Stimulated activated CD8-positive, alpha-beta memory T cell treated with anti-CD3 and anti-CD28 coated beads, Interleukin-4, amount 100 ng/mL, for 4 hours (primary cell): ENCODE measurements around the gene ZBTB44.
"Not testable (repeated sequence)": the region's sequence is repeated elsewhere in the genome, so short reads cannot be mapped to it uniquely, and the experiment has no call there.

ENCODE experiments used
- DNase-seq, 2 donors: peaks; one replicate each; pipeline ENCODE4 v3.0.0-alpha.2; 2020; ENCODE audit warnings: low read depth in 2 of 2, low spot score in 1 of 2

ZBTB44 gene

DNA sequence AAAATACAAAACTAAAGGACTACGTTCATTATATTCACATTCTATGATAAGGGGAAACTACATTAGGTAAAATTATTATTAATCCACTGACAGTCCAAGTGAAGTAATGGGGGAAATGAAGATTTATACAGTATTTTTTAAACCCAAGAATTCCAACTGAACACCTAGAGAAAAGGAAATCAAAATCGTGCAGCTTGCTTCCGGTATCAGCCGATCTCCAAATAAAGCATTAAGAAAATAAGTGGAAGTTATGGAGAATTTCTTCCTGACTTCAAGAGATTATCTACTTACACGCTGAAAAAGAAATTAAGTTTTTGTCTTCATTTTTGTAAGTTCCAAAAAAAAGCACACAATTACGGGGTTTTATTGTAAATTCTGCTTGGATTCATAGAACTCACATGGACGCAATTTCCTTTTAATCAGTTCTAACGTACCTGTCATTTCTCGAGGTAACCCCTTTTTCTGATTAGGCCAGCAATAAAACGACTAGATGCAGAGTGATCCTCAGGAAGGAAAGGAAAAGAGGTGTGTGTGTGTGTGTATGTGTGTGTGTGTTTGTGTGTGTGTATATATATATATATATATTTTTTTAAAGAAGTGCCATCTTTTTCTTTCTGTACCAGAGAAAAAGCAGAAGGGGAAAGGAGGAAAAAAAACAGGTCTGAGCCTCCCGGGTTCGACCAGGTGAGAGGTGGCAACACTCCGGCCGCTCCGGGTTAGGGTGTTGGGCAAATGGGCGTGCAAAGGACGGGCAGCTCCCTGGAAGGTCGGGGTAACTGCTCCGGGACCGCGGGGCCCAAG lies 1.1 kb downstream of the ZBTB44 start:
- no peak for DNase-seq

DNA sequence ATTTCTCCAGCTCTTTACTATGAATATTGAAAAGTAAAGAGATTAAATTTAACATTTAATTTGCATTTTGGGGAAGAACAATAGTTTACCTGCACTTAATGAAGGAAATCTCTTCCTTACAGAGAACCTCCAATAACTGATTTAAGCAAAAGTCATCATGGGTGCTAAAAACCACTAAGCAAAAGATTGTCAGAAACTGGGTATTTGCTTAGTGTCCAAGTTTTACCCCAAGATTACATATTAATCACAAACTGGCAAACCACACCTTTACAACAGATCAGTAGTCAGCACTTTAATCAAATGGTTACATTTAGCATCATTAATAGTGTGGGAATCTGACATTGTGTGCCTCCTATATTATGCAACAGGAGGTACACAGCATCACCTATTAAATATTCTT lies 2.7 kb downstream of the ZBTB44 start:
- DNase-seq, result no peak

DNA sequence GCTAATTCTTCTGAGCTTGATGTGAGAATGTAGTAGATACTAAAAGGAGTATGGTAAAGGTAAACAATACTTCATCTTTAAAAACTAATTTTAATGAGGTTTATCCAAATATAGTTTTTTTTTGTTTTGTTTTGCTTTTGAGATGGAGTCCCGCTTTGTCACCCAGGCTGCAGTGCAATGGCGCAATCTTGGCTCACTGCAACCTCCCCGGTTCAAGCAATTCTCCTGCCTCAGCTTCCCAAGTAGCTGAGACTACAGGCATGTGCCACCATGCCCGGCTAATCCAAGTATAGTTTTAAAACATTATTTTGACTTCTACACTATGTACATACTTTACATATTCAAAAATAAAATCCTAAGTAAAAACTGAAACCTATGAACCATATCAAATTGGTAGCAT lies 4.1 kb downstream of the ZBTB44 start:
- DNase-seq, result no peak

DNA sequence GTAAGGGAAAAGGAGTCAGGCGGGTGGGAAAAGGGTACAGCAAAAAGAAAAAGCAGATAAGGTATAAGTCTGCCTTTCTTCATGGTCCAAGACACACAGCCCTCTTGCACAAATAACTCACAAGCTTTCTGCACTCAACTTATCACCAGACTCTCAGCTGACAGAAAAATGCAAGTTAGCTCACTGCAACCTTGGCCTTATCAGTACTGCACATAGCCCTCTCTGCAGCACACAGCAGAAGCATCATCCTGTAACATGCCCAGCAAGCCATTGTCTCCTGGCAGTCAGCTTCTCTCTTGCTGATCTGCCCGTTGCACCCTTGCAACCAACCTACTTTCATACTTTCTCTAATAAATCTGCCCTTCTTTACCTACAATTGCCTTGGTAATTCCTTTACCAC lies 5.8 kb downstream of the ZBTB44 start:
- no peak for DNase-seq

DNA sequence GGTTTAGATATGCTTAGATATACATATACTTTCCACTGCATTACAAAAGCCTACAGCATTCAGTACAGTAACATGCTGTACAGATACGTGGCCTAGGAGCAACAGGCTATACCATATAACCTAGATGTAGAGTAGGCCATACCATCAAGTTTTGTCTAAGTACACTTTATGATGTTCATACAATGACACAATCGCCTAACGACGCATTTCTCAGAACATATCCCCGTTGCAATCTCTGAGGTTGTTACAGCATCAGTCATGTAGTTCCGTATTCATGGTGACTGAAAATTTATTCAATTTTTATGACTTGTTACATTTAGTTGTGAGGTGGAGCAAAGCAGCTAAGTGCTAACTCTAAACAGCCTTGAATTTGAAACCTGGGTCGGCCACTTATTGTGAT lies 6.7 kb downstream of the ZBTB44 start:
- DNase-seq, result no peak

DNA sequence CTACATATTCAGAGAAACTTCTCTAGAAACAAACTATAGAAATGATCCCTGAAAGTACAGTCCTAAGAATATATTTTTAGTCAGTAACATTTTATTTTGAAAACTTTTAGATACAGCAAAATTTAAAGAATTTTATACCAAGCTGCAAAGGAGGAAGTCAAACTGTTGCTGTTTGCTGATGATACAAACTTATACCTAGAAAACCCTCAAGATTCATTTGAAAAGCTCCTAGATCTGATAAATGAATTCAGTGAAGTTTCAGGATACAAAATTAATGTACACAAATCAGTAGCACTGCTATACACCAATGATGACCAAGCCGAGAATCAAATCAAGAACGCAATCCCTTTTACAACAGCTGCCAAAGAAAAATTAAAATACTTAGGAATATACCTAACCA lies 10.1 kb downstream of the ZBTB44 start:
- DNase-seq, result no peak

DNA sequence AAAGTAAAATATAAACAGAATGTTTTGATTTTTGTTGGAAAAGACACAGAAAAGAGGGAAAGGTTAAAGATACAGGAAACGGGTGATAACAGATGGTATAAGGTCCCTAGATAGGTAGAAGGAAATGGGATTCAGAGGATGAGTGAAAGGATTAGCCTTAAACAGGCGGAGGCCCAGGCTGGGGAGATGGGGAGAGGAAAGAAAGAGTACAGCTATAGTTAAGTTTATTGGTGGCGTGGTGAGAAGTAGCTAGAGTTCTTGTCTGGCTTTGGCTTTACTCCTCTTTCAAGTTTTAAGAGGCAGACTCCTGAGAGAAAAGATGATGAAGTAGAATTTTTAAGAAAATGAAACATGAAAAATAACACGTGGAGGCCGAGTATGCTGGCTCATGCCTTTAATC lies 13.7 kb downstream of the ZBTB44 start:
- DNase-seq, result no peak

DNA sequence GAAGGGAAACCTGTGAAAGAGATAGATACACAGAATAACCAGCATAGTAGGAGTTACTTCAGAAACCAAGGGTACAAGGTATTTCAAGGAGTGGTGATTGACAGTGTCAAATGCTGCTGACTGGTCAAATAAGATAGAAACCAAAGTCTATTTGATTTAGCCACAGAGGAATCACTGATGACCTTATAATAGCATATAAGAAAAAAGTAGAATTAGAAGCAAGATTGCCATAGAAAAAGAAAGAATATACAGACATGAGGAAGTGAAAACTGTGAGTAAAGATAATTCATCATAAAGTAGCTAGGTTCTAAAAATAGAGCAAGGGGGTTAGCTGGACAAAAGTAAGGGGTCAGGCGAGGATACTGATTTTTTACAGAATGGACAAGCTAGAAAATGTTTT lies 14.2 kb downstream of the ZBTB44 start:
- no peak for DNase-seq

DNA sequence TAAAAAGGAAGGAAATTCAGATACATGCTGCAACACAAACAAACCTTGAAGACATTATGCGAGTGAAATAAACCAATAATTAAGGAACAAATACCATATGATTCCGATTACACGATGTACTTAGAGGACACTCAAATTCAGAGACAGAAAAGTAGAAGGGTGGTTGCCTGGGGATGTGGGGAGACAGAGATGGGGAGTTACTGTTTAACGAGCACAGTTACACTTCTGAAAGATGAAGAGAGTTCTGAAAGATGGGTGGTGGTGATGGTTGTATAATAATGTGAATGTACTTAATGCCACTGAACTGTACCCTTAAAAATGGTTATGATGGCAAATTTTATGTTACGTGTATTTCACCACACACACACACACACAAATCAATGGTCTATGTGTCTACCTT lies 14.7 kb downstream of the ZBTB44 start:
- DNase-seq, result no peak

DNA sequence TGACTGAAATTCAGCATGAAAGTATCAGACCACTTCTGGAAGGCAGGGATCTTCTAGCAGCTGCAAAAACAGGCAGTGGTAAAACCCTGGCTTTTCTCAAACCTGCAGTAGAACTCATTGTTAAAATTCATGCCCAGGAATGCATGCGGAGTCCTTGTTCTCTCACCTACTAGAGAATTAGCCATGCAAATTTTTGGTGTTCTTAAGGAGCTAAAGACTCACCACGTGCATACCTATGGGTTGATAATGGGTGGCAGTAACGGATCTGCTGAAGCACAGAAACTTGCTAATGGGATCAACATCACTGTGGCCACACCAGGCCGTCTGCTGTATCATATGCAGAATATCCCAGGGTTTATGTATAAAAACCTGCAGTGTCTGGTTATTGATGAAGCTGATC lies 19.1 kb downstream of the ZBTB44 start:
- no peak for DNase-seq

DNA sequence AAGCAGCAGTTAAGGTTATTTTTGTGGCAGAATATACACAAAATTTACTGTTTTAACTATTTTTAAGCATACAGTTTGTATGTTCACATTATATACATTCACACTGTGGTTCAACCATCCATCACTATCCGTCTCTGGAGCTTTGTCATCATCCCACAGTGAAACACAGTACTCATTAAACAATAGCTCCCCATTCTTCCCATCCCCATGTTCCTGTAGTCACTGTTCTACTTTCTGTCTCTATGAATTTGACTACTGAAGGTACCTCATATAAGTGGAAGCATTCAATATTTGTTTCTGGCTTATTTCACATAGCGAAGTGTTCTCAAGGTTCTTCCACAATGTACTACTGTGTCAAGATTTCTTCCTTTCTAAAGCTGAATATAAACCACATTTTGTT lies 32.6 kb downstream of the ZBTB44 start:
- DNase-seq, result no peak

DNA sequence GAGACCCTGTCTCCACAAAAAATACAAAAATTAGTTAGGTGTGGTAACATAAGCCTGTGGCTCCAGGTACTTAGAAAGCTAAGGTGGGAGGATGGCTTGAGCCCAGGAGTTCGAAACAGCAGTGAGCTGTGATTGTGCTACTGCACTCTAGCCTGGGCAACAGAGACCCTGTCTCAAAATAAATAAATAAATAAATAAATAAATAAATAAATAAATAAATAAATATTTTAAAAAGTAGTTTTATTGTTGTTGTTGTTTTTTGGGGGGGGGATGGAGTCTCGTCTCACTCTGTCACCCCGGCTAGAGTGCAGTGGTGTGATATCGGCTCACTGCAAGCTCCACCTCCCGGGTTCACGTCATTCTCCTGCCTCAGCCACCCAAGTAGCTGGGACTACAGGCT lies 33.4 kb downstream of the ZBTB44 start:
- not testable (repeated sequence) for DNase-seq

DNA sequence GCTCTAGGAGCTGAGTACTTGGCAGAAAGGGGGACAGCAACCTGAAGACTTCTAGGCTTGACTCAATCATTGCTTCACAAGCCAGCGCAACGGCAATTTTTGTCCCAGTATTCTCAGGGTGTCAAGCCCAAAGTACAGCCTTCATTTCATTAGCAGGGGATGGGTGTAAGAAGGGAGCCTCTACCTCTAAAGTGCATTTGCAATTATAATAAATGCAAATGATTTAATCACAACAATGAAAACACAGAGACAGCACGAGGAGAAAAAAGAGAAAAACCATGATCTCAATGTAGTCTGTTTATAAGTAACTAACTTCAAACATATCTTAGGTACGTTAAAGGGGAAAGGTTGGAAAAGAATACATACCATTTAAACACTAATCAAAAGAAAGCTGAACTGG lies 34.7 kb downstream of the ZBTB44 start:
- DNase-seq, result no peak

DNA sequence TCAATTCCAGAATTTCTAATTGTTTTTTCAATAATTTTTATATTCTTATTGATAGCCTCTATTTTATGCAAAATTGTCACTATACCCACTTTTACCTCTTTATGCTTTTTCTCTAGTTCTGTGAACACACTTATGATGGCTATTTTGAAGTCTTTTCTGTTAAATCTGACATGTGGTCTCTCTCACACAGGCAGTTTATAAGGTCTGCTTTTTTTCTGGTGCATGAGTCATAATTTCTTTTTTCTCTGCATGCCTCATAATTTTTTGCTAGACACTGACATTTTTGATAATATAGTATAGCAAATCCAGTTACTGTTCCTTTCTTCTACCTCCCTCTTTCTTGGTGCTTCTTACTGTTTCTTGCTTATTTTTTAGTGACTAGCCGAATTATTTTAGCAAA lies 36.0 kb downstream of the ZBTB44 start:
- no peak for DNase-seq

DNA sequence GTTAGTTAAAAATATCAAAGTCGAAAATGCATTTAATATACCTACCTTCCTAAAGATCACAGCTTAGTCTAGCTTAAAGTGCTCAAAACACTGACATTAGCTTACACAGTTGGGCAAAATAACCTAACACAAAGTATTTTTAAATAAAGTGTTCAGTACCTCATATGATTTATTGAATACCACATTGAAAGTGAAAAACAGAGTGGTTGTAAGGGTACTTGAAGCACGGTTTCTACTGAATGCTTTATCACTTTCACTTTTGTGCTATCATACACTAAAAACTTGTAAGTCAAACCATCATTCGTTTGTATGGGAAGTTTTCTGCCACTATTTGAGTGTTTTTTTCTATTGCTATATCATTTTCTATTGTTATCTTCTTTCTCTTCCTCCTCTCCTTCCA lies 36.6 kb downstream of the ZBTB44 start:
- DNase-seq, result no peak

DNA sequence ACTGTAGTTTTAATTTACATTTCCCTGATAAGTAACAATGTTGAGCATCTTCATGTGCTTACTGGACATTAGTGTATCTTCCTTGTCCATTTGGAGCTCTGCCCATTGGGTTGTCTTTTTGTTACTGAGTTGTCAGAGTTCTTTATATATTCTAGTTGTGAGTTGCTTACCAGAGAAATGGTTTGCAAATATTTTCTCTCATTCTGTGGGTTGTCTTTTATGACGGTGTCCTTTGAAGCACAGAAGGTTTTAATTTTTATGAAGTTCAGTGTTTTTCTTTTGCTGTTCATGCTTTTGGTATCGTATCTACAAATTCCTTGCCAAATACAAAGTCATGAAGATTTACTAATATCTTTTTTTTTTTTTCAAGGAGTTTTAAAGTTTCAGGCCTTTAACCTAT lies 42.4 kb downstream of the ZBTB44 start:
- no peak for DNase-seq

DNA sequence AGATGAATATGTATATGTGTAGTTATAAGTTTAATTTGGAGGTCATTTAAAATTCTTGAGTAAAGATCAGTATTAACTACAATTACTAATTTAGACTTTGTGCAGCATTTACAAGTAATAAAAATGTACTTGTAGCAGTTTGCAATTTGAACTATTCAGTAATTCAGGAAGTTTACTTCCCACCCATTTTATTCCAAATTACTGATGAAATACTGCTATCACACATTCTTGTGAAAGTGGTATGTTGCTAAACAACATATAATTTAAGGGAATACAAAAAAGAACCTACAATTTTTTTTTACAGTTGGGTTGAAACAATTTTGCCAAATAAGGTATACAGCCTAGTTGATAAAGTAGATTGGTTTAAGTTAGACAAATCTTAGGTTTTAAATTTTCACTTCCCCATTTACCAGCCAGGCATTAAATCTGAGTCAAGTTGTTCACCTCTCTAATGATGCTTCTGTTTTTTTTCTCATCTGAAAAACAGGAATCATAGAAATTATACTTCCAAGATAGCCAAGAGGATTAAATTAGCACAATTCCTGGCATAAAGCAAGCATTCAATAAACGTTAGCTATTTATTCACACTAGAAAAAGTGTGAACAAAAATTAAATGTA lies 45.3 kb downstream of the ZBTB44 start:
- DNase-seq, result no peak

DNA sequence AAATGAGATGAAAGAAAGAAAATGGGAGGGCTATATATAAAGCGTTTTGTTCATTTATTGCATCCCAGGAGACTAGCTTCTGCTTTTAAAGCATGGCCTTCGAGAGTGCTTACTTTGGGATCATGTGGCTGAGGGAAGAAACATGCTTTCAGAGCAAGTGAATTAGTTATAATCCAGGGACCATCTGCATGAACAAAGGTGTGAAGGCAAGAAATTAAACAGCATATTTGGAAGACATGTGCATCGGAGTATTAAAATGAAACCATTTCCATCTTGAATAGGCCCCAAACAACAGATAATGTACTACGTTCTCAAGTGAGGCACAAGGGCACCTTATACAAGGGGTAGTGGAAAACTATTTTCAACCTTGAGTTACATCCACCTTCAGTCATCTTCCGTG lies 51.4 kb downstream of the ZBTB44 start:
- DNase-seq, result no peak

DNA sequence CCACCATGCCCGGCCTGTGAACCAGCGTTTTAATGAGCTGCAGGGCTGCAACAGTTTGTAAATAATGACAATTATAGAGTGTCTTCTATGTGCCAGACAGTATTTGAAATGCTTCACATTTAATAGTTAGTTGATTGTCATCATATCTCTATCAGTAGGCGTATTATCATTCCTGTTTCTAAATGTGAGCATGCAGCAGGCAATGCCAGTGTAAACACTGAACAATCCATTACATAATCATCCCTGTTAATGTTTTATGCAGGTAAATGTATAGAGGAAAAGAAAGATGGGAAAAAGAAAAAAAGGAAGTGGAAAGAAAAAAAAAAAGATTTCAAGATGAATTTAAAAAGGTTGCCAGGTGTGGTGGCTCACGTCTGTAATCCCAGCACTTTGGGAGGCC lies 52.3 kb downstream of the ZBTB44 start:
- no peak for DNase-seq

DNA sequence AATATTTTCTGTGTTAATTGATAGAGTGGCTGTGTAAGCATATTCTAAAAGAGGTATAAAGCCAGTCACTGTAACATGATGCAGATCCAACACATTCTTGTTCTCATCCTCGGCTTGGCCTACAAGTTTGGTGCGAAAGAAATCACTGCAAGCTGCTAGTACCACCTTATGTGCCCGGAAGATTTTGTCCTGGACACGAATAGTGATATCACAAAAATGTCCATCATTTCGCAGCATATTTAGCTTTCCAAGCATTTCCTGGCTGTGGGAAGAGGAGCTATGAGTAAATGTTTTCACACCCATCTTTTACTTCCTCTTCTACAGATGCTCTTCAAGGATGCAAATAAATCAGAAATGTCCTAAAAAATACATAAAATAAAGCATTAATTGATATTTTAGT lies 53.1 kb downstream of the ZBTB44 start:
- no peak for DNase-seq

DNA sequence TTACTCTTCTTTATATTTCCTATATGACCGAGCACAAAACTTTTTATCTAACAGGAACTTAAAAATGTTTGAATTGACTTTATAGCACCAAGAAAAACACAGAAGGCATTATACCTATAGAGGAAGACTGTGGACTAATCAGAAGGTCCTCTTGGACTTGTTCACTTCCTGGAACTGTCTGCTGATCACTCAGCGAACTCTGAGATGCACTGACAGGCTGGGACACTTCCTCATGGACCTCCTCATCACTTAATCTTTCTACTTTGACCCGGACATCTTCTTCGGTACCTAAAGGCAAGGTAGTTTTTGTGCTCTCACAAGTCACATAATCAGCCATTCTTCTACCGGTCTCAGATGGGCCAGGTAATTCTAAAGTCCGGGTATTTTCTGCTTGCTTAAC lies 54.0 kb downstream of the ZBTB44 start:
- DNase-seq, result no peak

DNA sequence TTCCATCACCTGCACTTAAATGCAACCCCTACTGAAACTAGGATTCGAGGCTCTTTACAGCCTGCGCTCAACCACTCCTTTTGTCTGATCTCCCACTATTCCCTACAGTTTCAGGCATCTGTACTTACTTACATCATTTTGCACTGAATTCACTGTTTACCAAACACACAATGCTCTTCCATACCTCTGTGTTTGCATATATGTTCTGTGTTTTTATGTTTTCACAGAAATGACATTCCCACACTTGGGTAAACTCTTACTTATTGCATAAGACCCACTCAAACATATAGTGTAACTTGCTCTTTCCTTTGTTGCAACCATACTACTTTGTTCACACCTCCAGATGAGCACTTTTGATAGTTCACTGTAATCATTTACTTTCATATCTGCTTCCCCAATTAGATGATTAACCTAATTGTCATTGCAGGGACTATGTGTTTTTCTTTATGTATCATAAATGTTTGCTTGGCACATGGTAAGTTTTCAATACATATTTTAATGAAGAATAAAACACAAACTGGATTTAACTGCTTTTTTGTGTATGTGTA lies 54.6 kb downstream of the ZBTB44 start:
- no peak for DNase-seq

DNA sequence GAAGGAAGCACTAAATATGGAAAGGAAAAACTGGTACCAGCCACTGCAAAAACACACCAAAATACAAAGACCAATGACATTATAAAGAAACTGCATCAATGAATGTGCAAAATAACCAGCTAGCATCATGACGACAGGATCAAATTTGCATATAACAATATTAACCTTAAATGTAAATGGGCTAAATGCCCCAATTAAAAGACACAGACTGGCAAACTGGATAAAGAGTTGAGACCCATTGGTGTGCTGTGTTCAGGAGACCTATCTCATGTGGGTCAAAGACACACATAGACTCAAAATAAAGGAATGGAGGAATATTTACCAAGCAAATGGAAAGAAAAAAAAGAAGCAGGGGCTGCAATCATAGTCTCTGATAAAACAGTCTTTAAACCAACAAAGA lies 63.0 kb downstream of the ZBTB44 start:
- not testable (repeated sequence) for DNase-seq
